Kidney epithelial cell (primary cell): ENCODE results near the gene PXMP4. TPM values are rescaled to one million over a fixed set of nuclear protein-coding genes. Genes with fewer than 3 reads are reported as not detected.

Experiments used
- DNase-seq: peaks from one replicate; pipeline ENCODE4 v3.0.0-alpha.2; 2010; ENCODE audit warnings: low read depth
- H3K27me3 ChIP-seq: 2 replicates; pipeline ENCODE4 v1.6.0; 2011; ENCODE audit warnings: low read length; ENCODE audit not compliant: control insufficient read depth, insufficient read depth
- H3K36me3 ChIP-seq: 2 replicates; pipeline ENCODE4 v1.5.1; 2011; ENCODE audit warnings: low read length; ENCODE audit not compliant: control insufficient read depth, insufficient read depth
- H3K4me3 ChIP-seq: 2 replicates; pipeline ENCODE4 v1.5.1; 2011; ENCODE audit warnings: low read depth, mild to moderate bottlenecking, control low read depth, low read length
- total RNA-seq: library from RNA; depleted of rRNA; stranded (reverse); fragments of >200 nt; gene quantifications from 2 replicates; pipeline ENCODE4 v1.2.3, GENCODE V29; 2015
- TF ChIP-seq, protein P1 (sequence below): IDR thresholded peaks from 2 replicates; pipeline ENCODE4 v1.5.1; 2011; ENCODE audit warnings: mild to moderate bottlenecking, moderate library complexity, low read length, control low read depth, inconsistent platforms; ENCODE audit not compliant: insufficient read depth, poor library complexity, severe bottlenecking

The PXMP4 gene
- total RNA-seq, 1 donor from 2014 or later: 8.1 TPM

DNA sequence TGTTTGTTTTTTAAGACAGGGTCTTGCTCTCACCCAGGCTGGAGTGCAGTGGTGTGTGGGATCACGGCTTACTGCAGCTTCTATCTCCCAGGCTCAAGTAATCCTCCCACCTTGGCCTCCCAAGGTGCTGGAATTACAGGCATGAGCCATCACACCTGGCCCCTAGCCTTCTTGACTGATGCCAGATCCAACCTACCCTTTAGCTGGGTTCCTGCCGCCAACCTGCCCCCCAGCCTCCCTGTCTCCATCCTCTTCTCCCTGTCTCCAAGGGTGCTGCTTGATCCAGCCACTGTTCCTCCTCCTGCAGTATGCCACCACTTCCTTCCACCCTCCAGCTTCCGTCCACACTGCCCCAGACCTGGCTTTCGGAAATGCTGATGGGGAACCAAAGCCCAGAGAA, 61.2 kb downstream of the PXMP4 start:
- DNase-seq: no peak
- Histone ChIP-seq H3K4me3 (no peak overlapping the region), H3K27me3 (peaks cover 3% of the 10 kb centered on the region), H3K36me3 (no peaks in the 10 kb centered on the region)
- TF ChIP-seq, protein P1, sequence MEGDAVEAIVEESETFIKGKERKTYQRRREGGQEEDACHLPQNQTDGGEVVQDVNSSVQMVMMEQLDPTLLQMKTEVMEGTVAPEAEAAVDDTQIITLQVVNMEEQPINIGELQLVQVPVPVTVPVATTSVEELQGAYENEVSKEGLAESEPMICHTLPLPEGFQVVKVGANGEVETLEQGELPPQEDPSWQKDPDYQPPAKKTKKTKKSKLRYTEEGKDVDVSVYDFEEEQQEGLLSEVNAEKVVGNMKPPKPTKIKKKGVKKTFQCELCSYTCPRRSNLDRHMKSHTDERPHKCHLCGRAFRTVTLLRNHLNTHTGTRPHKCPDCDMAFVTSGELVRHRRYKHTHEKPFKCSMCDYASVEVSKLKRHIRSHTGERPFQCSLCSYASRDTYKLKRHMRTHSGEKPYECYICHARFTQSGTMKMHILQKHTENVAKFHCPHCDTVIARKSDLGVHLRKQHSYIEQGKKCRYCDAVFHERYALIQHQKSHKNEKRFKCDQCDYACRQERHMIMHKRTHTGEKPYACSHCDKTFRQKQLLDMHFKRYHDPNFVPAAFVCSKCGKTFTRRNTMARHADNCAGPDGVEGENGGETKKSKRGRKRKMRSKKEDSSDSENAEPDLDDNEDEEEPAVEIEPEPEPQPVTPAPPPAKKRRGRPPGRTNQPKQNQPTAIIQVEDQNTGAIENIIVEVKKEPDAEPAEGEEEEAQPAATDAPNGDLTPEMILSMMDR: no peak

DNA sequence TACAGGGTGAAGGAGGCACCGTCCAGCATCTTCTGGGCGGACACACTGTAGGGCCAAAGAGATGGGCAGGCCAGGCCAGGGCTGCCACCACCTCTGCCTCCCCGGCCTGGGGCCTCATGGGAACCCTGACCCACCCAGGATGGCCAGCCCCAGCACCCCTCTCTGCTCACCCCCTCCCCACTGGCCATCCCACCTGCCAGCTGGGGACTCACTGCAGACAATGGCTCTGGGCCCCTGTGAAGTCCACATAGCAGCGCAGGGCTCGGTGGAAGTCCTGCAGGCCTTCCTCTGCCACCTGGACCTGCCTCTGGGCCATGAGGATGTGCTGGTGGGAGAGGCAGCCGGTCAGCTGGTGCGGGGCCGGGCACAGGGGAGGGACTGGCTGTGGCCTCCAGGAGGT, 61.6 kb downstream of the PXMP4 start:
- no peak for DNase-seq
- TF ChIP-seq, protein P1: no peak
- no peaks in the 10 kb centered on the region for H3K36me3 ChIP-seq
- no peak overlapping the region for H3K4me3 ChIP-seq
- peaks cover 3% of the 10 kb centered on the region for H3K27me3 ChIP-seq

DNA sequence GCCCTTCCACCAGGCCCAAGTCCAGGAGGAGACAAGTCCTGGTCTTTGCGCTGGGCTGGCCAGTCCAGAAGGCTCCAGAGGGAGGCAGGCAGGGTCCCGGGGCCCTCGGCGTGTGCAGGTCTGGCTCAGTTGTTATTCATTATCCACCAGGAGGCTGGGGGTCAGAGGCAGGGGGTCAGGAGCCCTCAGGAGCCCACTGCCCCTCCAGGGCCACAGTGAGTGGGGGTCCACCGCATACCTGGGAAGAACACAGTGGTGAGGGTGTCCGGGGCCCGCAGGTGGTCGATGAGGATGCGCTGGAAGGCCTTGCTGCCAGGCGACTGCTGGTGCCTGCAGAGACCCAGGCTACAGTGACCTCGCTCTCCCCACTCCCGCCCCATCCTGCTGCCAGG, 62.4 kb downstream of the PXMP4 start:
- TF ChIP-seq, protein P1: no peak
- no peak for DNase-seq
- H3K27me3 ChIP-seq: peaks cover 3% of the 10 kb centered on the region
- H3K36me3 ChIP-seq: no peaks in the 10 kb centered on the region
- no peak overlapping the region for H3K4me3 ChIP-seq

- TF ChIP-seq, protein P1: no peak
- Histone ChIP-seq H3K4me3 (no peak overlapping the region), H3K36me3 (no peaks in the 10 kb centered on the region), H3K27me3 (peaks cover 3% of the 10 kb centered on the region)
- DNase-seq: no peak
Measured at GRCh38 chr20:33656783-33657703, 63.1 kb downstream of the PXMP4 start.

DNA sequence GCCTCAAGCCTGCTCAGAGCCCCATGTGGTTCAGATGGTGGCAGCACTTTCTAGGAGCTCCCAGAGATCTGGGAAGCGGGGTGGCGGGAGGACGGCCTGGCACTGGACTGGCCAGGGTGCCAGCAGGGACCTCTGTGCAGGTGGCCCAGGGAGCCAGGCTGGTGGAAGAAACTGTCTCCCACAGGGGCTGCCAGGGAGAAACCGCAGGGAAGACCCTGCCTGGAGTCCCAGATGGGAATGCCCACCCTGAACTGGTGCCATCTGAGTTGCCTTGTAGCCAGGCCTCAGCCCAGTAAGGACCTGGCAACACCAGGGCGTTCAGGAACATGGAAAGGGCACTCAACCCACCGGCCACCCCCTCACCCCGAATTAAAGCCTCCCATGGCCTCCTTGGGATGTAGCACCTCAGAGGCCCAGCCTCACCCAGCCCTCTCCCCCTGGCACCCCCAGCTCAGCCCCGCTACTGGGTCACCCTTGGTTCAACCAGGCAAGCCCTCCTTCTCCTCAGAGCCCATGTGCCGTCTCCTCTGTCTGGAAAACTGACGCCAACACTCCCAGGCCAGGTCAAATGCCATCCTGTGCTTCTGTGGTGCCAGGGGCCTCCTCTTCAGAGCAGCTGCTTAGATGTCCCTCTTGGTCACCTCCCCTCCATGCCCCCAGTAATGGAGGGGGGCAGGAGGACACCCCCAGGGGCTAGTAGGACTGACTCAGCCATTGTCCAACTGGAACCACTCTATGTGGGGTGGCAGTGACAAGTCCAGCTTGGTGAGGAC, 63.9 kb downstream of the PXMP4 start:
- Histone ChIP-seq H3K27me3 (peaks cover 3% of the 10 kb centered on the region), H3K4me3 (no peak overlapping the region), H3K36me3 (no peaks in the 10 kb centered on the region)
- TF ChIP-seq, protein P1: no peak
- DNase-seq: no peak
